GM21447 (cell line): ENCODE results near the gene VSIG8.

ENCODE experiments used
- ATAC-seq: cut with Tn5 transposase; IDR thresholded peaks from one replicate; pipeline ENCODE4 v1.9.1; 2021; ENCODE audit not compliant: unreplicated experiment

VSIG8 gene

DNA sequence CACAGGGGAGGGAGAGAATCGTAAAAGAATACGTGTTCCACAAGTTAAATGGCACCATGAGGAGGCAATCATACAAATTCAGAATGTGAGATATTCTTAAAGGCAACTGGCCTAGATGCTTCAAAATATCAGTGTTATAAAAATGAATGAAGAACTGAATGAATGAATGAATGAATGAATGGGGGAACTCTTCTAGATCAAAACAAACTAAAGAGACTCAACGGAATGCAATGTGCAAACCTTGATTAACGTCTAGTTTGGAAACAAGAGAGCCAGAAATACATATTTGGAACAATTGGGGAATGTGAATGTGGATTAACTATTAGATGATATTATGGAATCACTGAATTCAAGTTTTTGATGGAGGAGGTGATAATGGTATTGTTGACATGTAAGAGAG, 20.7 kb upstream of the VSIG8 start:
- ATAC-seq, result no peak

DNA sequence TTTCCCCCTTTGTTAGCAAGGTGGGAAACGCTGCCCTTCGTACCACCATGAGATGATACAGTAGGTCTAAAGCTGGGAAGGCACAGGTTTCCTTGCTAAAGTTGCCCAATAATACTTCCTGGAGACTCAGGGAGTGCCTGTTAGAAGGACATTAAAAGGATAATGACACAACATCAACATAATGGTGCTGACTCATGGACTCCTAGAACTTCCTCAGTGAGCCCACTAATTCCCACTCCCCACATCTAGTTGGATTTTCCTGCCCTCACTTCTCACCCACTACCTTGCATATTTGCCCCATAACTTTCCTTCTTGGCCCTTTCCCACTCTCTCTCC, 20.0 kb upstream of the VSIG8 start:
- ATAC-seq, result no peak

DNA sequence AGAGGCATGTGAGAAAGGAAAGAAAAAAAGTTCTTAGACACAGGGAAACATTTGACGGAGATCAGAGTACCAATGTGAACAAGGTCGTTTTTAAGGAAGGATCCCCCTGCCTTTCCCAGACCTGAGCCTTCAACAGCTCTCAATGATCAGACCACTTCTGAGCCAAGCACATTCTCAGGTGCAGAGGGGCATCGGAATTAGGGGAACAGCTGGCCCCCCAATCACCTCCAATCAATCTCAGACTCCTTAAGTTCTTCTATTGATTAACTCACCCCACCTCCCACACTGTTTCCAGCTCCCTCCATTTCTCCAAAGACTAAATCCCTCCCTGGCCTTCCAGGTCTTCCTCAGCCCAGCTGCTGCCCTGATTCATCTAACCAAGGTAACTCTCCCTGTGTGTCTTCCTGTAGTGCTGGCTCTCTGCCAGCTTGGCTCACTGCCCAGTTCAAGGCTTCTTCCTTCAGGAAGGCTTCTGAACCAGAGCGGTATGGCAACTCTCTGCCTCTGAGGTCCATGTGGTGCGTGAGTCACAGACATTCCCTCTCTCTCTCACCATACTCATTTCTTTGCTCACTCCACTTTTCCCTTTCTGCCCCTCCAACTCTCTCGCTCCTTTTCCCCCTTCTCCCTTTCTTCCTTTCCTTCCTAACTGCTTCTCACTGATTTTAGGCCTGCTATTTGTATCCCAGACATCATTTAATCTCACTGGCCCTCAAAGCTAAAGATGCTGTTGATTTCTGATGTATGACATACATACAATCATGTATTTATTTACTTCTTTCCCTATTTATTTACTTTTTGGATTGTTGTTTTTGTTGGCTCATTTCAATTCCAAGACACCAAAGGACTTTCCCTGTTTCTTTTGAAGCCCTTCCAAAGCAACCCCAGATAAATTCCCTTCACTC, 19.4 kb upstream of the VSIG8 start:
- ATAC-seq, result no peak

DNA sequence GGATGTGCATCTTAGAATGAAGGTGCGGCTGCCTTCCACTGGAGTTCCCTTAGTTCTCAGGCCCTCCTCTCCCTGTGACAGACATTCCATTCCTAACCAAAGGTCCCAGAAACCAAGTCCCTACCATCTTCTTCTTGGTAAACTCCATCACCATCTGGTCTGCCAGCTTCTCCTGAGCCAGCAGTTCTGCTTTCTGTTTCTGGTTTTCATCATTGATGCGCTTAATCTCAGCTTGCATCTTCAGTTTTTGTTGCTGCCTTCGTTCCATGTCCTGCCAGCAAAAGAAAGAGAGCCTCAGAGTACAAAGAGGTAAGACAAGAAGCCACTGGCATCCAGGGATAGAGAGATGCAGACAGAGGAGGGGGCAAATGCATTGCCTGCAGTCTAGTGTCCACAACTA, 18.0 kb upstream of the VSIG8 start:
- ATAC-seq, result no peak

DNA sequence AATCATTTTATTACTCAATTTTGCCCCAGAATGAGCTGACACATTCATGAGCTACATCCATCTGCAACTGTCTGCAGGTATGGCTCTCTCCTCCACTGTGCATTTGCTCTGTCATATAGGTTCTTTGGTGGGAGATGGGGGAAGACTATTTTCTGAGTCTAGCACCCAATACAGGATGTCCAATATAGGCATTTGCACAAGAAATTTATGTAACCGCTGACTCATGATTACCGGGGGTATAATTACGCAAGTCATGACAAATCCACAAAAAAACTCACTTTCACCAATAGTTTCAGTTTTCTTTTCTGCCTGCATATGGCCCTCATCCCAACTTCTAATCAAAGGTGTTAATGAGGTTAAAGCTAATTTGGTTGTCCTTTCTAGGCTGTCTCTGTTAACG, 17.5 kb upstream of the VSIG8 start:
- no peak for ATAC-seq

DNA sequence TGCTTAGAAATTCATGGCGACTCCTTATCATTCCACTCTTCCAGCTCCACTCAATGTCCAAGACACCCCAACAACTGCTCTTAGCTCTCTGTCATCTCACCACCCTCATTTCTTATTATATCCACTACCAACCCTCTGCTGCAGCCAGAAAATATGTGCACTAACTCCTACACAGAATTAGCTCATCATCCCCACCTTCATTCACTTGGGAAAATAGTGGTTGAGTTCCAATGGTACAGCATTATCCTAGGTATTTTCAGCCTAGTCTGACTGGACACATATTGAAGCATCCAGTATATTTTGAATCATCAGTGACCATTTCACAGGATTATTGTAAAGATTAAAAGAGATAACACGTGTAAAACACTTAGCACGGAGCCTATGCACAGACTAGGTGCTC, 16.7 kb upstream of the VSIG8 start:
- ATAC-seq, result no peak

DNA sequence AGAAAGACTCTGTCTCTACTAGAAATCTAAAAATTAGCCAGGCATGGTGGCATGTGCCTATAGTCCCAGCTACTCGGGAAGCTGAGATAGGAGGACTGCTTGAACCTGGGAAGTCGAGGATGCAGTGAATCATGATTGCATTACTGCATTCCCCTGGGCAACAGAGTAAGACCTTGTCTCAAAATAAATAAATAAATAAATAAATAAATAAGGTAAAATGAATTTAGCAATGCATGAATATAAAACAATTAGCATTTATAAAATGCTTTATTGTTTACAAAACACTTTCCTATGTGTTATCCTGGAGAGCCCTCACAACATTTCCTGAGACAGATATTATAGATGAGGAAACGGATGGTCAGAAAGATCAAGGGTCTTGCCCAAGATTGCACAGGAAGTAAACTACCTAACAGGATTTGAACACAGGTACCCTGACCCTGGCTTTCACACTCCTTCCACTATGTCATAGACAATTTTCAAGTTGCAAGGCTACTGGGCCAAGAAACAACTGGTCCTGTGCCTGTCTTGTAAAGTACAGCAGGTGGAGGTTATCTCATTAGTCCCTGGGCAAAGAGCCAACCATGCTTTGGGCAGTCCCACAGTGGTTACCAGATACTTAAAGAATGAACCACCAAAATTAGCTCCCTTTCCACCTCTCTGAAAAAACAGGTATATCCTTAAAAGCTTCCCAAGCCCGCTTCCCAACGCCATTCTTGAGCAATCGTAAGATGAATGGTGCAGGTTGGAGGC, 15.4 kb upstream of the VSIG8 start:
- ATAC-seq, result no peak

DNA sequence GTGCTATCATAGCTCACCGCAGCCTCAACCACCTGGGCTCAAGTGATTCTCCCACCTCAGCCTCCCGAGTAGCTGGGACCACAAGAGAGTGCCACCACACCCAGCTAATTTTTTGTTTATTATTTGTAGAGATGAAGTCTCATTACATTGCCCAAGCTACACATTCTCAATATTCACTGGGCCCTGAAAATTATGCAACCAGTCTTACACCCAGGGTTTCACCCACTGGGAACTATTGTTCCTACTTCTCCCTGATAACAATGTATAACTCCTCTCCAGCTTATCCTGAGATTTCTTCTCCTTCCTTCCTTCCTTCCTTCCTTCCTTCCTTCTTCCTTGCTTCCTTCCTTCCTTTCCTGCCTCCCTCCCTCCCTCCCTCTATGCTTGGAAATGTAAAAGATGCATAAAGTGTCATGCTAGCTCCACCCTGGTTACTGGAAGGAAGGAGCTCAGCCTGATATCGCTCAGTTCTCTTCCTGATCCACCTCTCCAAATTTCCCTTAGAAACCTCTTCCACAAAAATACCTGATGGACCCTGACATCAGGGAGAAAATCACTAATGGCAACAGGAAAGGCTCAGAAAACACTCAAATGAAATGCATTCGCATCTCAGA, 11.2 kb upstream of the VSIG8 start:
- ATAC-seq, result no peak

DNA sequence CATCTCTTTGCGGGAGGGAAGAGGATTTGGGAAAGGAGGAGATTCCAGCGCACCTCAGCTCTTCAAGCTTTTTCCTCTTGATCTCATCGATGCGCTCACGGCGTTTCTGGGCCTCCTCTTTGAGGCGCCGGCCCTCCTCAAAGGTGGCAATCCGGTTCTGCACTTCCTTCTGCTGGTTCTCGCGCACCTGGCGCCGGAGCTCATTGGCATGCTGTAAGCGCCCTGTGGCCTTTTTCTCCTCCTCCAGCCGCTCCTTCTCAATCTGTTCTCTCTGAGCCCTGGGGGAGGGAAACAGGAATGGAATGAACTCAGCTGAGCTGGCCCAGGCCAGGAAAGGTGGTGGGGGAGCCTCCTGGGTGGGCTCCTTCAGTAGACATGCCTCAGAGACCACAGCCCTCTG, 10.4 kb upstream of the VSIG8 start:
- no peak for ATAC-seq

DNA sequence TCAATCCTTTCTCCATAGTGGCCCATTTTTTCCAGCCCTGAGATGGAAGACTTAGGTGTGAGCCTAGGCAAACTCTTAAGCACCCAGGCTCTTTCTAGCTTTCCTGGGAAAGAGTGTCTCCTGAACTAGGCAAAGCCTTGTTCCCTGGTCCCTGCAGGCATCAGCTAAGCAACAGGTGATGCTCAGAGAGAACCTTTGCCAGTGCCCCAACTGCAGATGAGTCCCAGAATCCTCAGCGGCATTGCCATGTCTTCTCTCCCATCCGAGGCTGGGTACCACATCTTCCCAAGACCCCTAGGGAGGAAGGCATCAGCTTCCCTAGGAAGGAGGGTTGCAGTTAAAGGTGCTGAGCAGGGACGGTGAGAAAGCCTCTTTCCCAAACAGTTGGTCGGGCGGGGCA, 8.2 kb upstream of the VSIG8 start:
- no peak for ATAC-seq

DNA sequence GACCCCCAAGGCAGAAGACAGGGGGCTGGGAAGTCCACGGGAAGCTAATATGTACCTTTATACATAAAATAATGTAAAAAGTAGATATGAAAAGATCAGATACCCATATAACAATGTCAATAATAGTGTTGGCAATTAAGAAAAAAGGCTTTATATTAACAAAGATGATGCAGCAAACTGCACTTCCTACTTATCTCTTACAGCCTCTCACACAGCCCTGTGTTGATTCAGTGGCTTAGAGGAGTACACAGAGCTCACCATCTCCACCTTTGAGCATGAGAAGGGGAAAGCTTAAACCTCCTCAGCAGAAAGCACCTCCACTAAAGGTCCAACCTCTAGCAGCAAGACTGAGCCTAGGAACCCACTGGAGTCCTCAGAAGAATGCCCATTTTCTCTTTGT, 7.2 kb upstream of the VSIG8 start:
- ATAC-seq, result no peak

DNA sequence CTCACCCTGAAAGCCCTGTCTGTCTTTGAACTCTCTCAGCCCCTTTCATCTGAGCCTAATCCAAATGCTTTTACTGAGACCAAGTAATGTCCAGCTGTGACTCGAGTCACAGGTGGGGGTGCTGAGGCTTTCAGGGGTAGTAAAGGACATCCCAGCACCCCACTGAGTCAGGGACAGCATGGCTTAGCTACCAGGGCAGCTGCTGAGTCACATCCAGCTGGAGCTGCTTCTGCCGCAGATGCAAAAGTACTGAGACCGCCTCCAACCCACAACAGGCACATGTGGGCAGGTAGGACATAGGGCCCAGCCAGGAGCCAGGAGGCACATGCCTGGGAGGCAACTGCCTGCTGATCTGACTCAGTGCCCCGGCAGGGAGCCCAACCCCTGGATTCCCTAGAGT, 6.7 kb upstream of the VSIG8 start:
- no peak for ATAC-seq

DNA sequence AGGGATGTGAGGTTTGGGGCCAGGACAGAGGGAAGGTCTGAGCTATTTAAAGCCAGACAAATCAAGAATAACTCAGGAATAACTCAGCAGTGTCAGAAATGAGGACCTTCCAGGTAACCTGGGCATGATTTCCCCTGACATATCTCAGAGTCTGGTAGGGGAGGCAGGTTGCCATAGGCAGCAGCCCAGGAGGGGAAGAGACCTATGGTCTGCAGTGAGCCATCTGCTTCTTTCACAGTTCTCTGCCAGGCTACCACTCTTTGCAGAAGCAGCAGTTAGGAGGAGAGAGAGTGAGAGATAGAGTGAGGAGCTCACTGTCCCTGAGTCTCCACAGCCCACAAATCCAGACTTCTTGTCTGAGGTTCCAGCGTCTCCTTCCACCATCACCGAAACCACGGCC, 6.3 kb upstream of the VSIG8 start:
- ATAC-seq, result no peak

DNA sequence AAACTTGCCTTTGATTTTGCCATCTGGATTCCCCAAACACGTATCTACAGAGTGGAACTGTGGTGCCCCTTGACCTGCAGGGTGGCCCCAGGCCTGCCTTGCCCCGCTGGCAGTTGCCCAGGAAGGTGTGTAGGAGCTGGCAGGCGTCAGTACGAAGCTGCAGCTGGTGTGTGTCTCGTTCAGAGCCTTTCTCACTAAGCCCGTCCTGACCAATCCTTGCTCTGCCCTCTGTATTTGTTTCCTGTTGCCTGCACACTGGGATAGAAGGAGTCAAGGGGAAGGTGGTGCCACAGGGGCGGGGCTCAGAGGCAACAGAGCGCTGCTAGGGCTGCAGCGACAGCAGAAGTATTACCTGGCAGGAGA, 5.2 kb upstream of the VSIG8 start:
- ATAC-seq, result no peak

DNA sequence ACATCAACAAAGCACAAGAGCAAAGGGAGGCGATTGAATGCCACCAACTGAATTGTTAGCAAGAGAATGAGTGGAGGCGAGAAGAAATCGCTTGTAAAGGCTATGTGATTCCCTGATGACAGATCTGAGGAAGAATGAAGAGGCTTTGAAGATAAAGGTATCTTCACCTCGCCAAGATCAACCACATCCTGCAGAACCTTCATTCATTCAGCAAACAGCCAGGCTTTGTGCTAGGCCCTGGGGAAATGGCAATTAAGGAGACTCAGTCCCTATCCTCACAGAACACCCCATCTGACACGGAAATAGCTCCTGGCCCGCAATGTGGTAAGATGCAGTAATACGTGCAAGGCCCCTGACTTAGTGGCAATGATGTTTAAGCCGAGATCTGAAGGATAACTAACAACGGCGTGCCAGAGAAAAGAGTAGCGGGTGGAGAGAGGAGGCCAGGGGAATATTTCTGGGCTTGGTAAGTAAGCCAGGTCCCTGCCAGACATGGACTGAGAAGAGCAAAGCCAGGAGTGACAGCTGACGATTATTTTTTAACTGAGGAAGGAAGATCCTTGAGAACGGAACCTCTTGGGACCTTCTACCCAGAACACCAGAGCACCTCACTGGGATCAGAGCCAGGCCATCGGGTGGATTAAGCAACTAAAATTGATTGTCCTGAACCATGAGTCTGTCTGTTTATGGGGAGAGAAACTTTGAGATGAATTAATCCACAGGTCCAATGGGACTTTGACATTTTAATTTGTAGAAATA, 4.6 kb upstream of the VSIG8 start:
- no peak for ATAC-seq

DNA sequence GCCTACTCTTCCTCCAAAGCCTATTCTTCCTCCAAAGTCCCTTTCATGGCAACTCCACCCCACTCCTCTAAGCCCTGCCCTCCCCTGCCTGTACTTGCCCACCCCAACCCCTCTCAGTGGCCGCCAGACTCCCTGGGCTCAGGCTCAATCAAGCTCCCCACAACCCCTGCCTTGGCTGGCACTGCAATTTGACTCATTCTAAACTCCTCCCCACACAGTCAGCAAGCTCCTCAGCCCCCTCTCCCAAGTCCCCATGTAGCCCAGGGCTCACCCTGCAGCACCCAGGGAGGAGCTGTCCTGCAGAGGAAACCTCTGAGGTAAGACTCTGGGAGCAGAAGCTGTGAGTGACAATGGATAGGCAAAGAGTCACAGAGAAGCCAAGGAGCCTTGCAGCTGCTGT, 3.6 kb upstream of the VSIG8 start:
- no peak for ATAC-seq

DNA sequence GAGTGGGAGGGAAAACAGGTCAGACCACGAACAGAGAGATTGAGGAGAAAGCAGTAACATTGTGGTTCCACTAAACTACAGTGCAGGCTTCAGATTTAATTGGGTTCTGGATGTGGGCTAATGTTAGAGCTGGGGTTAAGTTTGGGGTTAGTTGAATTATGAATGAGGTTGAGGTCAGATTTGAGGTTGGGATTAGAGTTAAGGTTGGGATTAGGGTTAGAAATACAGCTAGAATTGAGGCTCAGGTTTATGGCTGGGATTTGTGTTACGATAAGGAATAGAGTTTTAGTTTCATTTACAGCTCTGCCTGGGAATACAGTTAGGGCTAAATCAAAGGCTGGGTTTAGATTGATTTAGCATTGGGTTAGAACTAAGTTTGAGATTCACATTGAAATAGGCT, 1.8 kb upstream of the VSIG8 start:
- ATAC-seq, result no peak

DNA sequence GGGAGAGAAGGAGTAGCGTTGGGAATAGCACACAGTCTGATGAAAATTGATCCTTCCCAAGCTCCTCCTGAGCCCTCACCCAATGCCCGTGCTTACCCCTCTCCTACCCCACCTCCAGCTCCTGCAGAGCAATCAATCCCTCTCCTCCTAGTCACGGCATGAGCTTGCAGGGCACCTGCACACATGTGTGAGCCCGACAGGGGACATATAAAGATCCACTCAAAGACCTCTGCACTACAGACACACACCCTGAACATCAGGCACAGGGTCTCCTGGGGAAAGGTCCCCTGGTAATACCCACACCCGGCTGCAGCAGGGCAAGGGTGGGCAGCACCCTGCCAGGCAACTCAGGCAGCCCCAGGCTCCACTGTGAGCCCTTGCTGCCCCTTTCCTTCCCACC, 426 bp downstream of the VSIG8 start:
- no peak for ATAC-seq

DNA sequence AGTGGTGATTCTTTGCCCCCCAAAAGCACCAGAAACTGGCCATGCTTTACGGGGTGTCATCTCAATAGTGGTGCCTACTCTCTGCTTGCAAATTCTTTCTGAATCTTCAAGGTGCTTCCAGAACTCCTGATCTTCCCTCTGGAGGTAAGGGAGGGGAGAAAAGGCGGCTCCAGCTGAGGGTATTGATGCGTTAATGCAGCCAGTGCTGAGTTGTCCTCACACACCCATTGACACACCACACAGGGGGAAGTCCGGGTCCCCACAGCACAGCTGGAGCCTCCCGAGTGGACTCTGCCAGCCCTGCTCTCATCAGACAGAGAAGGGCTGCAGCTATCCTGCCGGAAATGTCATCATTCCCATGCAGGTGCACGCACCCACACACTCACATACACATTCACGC, 1.2 kb downstream of the VSIG8 start:
- no peak for ATAC-seq

DNA sequence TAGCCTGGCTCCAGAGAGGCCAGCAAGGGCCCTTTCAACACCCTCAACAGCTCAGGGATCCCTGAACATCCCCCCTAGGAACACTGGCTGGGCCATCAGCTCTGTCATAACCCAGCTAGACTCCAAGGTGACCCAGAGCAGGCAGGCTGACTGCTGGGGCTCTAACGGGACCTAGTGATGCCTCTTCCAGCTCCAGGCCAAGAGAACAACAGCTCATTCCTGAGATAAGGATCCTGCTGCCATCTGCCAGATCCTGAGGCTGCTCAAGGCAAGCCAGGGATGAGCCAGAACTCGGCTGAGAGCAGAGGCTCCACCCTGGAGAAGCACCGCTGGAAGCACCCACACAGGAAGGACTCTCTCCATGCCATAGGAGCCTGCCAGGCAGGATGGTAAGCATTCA, 2.0 kb downstream of the VSIG8 start:
- no peak for ATAC-seq

DNA sequence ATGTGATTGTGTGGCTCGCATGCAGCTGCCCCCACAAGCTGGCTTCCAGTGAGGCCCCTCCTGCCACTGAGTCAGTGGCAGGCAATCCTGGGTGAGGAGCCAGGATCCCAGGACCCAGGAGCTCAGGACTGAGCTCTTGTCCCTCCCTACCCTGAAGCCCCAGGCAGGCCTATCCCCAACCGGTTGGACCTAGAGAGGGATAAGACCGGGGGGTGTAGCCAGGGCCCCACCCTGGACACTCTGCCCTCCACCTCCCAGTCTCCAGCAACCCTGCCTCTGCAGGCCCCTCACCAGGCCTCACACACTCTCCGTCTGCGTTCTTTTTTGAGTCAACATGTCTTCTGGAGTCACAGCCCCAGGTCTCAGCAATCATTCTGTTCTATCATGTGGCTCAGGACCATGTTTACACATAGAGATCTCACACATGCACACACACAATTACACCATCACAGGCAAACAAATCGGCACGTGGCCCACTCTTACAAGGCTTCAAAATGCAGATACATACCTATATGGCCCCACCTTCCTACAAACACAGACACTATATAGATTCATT, 2.6 kb downstream of the VSIG8 start:
- no peak for ATAC-seq
